GM06990 (cell line): ENCODE data around the gene COL18A1.

ENCODE experiments used
- DNase-seq: peaks from one replicate; pipeline ENCODE4 v3.0.0-alpha.2; 2011; ENCODE audit not compliant: insufficient read length; ENCODE audit errors: extremely low read depth
- H3K27me3 ChIP-seq: replicated peaks from 2 replicates; pipeline ENCODE4 v1.6.0; 2011; ENCODE audit warnings: low read length; ENCODE audit not compliant: control insufficient read depth, insufficient read depth
- H3K36me3 ChIP-seq: 2 replicates; pipeline ENCODE4 v1.5.1; 2011; ENCODE audit warnings: low read length; ENCODE audit not compliant: control insufficient read depth, insufficient read depth
- H3K4me3 ChIP-seq: replicated peaks from 2 replicates; pipeline ENCODE4 v1.5.1; 2011; ENCODE audit warnings: low read depth, mild to moderate bottlenecking, control low read depth, low read length
- CTCF ChIP-seq: IDR thresholded peaks from 2 replicates; pipeline ENCODE4 v1.5.1; 2011; ENCODE audit warnings: low read length, control low read depth, mild to moderate bottlenecking, inconsistent platforms; ENCODE audit not compliant: insufficient read depth, poor library complexity, severe bottlenecking

The COL18A1 gene

GRCh38 chr21:45404730-45405270 lies at the start of gene COL18A1:
Gene COL18A1, plus strand, starts transcription at chr21:45405165. Its CDS starts 66 bp downstream, at chr21:45405231.
- no peak for TF ChIP-seq CTCF
- no peak for DNase-seq
- H3K27me3 ChIP-seq: peaks cover 4% of the 10 kb centered on the region
- no peaks in the 10 kb centered on the region for H3K36me3 ChIP-seq
- no peak within 1 kb of the TSS for H3K4me3 ChIP-seq

GRCh38 chr21:45355573-45355972 lies 49.4 kb upstream of the COL18A1 start:
- Histone ChIP-seq H3K27me3 (no peaks in the 10 kb centered on the region; the same call in none of the 2 replicates), H3K4me3 (no peak overlapping the region), H3K36me3 (no peaks in the 10 kb centered on the region)
- TF ChIP-seq CTCF: no peak
- DNase-seq: no peak

- Histone ChIP-seq H3K36me3 (no peaks in the 10 kb centered on the region), H3K27me3 (no peaks in the 10 kb centered on the region; the same call in none of the 2 replicates), H3K4me3 (no peak overlapping the region)
- no peak for TF ChIP-seq CTCF
- no peak for DNase-seq
Measured at GRCh38 chr21:45356251-45356650, 48.7 kb upstream of the COL18A1 start.

GRCh38 chr21:45356653-45357435 lies 48.1 kb upstream of the COL18A1 start:
- Histone ChIP-seq H3K27me3 (peaks cover 1% of the 10 kb centered on the region), H3K4me3 (no peak overlapping the region), H3K36me3 (no peaks in the 10 kb centered on the region)
- no peak for TF ChIP-seq CTCF
- no peak for DNase-seq

GRCh38 chr21:45357436-45358260 lies 47.3 kb upstream of the COL18A1 start:
- TF ChIP-seq CTCF: no peak
- Histone ChIP-seq H3K27me3 (peaks cover 1% of the 10 kb centered on the region), H3K4me3 (no peak overlapping the region), H3K36me3 (no peaks in the 10 kb centered on the region)
- no peak for DNase-seq
